Measurements from ENCODE around the gene TERF2IP.

TERF2IP gene

DNA sequence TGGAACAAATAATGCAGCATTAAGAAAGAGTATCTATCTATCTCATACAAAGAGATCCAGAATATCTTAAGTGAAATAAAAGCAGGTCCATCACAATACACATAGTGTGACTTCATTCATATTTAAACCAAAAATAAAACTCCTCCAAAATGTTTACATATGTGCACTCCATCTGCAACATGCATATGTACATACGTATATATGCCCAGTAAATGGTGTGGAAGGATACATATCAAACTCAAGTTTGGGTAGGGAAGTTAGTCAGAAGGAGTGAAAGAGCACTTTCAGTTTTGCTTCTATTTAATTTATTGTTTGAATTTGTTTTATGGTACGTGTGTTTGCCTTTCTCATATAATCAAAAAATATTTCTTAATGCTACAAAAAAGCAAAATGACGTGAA, 12.5 kb upstream of the TERF2IP start:
- no peak for DNase-seq (ENCODE audit: low read depth in 2 of 2)

DNA sequence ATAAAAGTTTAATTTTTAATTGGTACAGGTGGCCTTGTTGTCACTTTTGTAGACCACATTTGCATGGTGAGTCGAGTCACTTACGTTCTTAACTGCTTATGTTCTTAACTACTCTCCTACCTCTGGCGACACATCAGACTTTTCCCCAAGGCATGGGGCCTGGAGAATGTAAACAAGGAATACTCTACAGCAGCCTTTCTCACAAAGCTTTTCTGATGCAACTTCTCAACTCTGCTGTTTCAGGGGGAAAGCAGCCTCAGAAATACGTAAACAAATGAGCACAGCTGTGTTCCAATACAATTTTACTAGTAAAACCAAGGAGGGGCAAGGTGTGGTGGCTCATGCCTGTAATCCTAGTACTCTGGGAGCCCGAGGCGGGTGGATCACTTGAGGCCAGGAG, 7.0 kb upstream of the TERF2IP start:
- no peak for DNase-seq (ENCODE audit: low read depth in 2 of 2)

DNA sequence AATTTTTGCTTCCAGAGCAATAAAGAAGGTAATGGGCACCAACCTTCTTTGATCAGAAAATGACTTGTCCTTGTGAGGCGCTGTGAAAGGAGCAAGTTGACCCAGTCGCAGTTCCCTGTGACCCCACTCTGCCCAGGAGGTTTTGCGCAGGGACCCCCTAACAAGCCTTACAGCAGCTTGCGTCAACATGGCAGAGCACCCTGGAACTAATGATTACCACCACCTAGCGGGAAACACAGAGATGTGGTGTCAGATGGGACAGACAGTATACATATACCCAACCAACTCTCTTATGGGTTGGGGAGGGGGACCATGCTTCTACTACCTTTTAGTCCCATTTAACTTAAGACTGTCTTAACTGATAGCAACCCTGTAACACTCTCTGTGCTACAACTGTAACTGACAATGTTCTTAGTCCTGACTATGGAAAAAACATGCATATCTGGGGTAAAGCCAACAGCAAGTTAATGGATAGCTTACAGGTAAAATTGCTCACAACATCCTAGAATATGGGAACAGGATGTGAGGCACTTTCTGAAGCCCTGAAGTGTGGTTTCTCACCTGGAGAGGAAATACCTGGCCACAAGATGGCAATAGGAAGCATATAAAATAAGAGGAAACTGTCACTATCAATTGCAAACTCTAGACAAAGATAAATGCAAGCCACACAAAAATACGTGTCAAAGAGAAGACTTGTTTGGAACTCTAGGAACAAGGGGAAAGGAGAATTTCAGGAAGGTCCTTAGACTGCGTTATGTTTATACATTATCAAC, 3.1 kb upstream of the TERF2IP start:
- no peak for DNase-seq (ENCODE audit: low read depth in 2 of 2)

DNA sequence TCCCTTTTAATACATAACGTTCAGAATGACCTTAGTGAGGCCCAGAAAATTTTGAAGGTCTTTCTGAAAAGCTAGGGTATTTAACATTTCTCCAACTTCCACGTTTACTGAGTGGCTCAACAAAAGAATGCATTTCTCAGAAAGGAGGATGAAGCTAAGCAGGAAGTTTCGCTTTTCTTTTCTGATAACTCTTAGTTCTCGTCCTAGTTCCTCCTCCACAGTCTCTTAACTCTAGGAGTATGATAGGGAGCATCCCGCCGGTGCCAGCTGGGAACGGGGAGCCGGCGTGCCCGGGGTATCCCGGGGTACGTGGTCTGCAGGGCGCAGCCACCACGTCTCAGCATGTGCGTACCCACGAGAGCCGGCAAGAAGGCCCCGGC, 471 bp upstream of the TERF2IP start:
- DNase-seq (ENCODE audit: low read depth in 2 of 2): no peak

DNA sequence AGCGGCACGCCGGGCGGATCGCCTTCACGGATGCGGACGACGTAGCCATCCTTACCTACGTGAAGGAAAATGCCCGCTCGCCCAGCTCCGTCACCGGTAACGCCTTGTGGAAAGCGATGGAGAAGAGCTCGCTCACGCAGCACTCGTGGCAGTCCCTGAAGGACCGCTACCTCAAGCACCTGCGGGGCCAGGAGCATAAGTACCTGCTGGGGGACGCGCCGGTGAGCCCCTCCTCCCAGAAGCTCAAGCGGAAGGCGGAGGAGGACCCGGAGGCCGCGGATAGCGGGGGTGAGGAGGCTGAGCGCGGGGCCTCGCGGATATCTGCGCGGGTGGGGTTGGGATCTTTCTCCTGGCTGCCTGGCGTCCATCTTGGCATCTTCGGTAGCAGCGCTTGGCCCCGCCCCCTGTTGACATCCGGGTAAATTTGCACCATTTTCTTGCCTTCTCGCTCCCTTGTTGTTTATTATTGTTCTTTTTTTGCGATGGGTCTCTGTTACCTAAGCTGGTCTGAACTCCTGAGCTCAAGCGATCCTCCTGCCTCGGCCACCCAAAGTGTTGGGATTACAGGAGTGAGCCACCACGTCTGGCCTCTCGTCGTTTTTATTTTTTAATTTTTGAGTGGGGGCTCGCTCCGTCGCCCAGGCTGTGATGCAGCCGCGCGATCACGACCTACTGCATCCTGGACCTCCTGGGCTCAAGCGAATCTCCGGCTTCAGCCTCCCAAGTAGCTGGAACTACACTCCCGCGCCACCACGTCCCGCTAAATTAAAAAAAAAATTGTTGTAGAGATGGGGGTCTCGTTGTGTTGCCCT, 898 bp downstream of the TERF2IP start:
- DNase-seq (ENCODE audit: low read depth in 2 of 2): peak; percentile 33 to 42

DNA sequence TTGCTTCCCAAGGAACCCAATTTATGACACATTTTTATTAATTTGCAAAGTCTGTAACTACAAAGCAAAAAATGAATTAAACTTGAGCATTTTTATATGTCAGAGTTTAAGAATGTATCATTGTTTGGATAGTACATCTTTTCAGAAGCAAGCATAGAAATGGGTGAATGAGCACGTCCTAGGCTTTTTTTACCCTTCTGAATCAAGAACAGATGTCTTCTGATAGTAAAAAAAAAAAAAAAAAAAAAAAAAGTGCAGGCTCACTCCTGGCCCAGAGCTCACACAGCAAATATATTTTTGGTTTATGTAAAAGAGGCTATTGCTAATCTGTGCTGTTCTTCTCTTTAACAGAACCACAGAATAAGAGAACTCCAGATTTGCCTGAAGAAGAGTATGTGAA, 6.3 kb downstream of the TERF2IP start:
- peak; percentile 62 to 63 for DNase-seq (ENCODE audit: low read depth in 2 of 2)

DNA sequence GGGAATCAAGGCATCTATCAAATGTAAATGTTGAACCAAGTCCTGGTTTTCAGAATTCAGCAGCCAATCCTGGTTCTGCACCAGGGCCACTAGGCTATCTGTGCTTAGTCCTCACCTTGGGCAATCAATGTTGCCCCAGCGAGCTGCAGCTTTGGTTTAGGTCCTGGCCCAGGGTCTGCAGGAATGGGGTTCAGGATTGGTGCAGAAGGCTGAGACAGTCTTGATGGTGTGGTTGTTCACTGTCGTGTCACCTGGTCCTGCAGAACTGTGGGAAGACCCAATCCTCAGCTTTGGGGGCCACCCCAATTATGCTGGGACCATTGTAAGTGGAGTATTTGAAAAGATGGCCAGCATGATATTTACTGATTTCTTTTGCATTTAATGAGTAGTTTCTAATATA, 10.6 kb downstream of the TERF2IP start:
- DNase-seq (ENCODE audit: low read depth in 2 of 2): no peak

DNA sequence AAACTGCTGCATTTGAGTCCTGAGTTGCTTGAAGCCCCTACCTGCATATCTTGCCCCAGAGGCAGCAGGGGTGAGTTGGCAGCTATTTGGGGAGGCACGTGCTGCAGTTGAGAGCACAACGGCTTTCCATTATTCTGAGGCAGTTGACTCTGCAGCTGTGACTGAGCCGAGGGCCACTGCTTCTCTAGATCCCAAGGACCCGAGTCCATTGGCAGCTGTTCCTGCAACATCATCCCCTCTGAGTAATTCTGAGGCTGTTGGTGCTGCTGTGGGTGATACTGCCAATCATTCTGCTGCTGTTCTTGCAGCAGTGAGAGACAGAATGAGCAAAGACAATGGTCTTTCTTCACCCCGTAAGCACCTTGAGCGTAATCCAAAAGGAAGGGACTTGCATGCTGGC, 12.7 kb downstream of the TERF2IP start:
- DNase-seq (ENCODE audit: low read depth in 2 of 2): no peak

DNA sequence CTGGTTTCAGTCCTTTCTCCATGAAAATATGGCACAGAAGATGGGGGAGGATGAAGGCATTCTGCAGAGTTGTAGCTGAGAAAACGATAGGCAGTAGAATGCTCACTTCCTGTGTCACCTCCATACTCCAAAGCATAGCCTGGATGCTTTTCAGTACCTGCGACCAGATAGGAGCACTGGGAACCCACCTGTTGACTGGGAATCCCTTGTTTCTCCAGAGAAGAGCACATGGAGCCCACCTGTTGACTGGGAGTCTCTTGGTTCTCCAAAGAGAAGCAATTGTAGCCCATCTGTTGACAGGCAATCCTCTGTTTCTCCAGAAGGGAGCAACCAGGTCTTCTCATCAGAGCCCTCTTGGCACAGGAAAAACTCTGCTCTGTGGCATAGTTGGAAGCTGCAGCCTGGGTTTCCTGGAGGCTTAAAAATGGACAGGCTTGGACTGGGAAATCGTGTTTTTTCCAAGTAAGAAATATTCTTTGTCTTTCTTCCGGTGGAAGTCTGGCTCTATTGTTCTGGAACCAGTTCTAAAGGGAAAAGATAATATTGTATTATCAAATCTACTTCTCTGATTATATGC, 13.2 kb downstream of the TERF2IP start:
- no peak for DNase-seq (ENCODE audit: low read depth in 2 of 2)

DNA sequence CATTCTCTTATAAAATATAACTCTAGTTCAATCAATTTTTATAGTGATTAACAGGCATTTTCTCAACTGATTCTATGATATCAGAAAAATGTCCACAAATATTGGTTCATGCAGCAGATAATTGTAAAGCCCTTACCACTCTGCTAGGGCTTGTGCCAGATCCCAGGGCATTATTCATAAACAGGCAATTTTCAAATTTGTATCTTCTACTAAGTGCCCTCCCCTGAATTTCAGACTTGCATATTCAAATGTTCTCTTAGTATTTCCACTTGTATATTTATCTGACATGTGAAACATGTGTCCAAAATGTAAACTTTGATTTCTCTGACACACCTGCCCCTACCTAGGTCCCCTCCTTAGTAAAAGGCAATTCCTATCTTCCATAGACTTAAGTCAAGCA, 19.9 kb downstream of the TERF2IP start:
- no peak for DNase-seq (ENCODE audit: low read depth in 2 of 2)

DNA sequence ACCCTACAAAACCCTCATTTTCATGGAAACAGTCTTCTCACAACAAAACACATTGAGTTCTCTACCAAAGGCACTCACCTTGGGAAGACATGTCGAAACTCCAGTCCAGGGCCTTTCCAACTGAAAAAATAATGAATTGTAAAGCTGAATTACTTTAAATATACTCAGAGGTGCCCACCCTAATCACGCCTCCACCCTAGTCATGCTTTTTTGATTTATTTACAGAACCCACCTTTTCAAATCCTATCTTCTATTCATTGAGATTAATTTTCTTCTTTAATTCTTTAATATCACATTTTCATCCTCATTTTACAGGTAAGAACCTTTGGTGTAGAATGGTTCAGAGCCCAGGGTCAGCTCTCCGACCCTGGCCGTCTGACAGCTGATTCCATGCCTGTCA, 29.3 kb downstream of the TERF2IP start, which contains the start of gene CPHXL2:
TSS of gene CPHXL2 (minus strand) at position 101 of the 400 bp plus-strand sequence. CDS start at position 91, 10 bp downstream.
- no peak for DNase-seq (ENCODE audit: low read depth in 2 of 2)

DNA sequence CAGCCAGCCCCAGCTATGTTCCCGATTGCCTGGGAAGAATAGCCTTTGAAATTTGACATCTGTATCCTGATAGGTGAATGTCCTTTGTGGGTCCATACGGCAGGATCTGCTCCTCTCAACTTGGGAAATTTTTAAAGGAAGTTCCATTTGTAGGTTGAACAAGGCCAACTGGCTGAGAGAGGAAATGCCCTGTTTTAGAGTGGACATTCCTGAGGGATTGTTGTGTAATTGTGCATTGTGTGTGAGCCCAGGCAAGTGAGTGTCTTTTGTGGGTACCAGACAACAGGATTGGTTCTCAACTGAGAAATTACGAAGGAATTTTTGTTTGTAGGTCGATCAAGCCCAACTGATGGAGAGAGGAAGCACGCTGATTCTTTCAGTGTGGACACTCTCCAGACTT, 31.8 kb downstream of the TERF2IP start:
- no peak for DNase-seq (ENCODE audit: low read depth in 2 of 2)

DNA sequence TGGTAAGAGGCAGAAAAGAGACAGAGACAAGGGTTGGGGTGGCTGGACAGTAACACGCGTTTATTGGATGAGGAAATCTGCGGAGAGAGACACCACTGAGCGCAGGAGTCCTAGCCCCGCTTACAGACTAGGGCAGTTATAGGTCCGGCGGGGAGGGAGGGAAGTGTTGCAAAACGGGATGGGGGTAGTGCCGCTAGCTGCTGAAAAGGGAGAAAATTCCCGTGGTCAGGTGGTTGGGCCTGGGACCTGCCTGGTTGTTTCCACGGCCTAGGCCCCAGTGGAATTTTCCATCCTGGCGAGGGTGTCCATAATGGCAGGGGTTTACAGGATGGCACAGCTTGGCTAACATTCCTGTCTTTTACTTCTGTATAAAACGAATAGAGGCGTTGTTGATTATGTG, 34.7 kb downstream of the TERF2IP start:
- DNase-seq (ENCODE audit: low read depth in 2 of 2): no peak

DNA sequence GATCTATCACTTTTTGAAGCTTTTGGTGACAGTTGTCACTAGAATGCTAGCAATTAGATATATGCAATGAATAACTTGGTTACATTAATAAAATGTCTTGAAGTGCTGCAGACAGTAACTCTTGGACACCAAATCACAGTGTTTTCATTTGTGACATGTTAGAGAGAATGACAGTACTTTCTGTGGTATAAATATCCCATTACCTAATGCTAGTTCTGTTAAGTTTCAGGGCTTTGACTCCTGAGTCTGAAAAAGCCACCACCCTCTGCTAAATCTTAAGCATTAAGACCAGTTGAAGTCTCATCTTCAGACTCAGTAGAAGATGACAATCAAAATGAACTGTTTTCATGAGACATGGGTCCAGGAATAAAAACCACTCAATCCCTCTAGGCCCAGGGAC, 39.8 kb downstream of the TERF2IP start:
- DNase-seq (ENCODE audit: low read depth in 2 of 2): no peak

DNA sequence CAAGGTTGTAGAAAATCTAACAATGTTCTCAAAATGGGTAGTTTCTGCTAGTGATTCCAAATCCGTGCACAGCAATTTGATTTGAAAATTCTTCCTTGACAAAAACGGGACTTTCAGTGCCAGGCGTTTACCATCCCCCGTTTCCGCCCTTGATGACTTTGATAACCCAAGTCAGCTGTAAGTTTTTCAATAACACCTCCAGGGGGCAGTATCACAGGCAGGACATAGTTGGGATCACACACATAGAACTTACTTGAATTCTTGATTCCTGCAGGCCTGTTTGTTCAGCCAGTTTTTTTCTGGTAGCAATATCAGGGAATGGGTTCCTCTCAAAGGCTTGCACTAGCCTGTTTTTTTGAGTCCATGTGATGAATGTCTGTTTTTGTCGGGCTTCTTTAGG, 48.1 kb downstream of the TERF2IP start:
- no peak for DNase-seq (ENCODE audit: low read depth in 2 of 2)

DNA sequence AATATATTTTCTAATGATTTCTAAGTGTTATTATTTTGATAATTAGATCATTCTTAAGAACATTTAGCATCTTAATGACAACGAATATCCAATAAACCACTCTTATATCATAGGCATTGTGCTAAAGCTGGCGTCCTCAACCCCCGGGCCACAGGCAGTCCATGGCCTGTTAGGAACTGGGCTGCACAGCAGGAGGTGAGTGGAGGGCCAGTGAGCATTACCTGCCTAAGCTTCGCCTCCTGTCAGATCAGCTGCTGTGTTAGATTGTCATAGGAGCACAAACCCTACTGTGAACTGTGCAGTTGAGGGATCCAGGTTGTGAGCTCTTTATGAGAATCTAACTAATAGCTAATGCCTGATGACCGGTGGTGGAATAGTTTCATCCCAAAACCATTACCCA, 50.0 kb downstream of the TERF2IP start:
- DNase-seq (ENCODE audit: low read depth in 2 of 2): no peak

DNA sequence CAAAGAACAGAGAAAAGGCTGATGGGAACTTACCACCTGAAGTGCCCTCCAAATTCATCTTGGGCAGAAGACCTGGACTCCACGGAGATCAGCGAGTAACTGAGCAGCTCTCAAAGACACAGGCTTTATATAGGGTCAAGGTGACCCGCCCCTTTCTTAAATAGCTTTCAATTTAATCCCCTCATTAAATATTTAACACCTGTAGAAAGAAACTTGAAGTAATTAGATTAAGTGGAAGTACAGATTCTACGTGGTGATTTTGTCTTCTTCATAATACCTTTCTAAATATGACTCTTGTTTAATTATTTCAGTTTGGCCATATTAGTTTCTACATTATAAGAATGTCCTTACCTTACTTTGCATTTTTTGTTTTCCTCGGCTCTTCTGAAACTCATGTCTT, 53.8 kb downstream of the TERF2IP start, which contains the start of gene DUXB:
TSS of gene DUXB (minus strand) at position 101 of the 400 bp plus-strand sequence. CDS start at position 58, 43 bp downstream.
- no peak for DNase-seq (ENCODE audit: low read depth in 2 of 2)

DNA sequence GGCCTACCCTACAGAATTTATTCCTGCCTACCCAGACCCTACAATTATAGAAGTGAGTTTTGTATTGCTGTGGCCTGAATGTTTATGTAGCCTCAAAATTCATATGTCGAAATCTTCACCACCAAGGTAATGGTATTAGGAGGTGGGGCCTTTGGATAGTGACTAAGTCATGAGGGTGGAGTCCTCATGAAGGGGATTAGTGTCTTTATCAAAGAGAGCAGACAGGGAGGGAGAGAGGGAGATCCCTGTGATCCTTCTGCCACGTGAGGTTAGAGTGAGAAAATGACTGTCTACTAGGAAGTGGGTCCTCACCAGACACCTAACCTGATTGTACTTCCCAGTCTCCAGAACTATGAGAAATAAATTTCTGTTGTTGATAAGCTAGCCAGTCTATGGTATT, 54.7 kb downstream of the TERF2IP start:
- DNase-seq (ENCODE audit: low read depth in 2 of 2): no peak

DNA sequence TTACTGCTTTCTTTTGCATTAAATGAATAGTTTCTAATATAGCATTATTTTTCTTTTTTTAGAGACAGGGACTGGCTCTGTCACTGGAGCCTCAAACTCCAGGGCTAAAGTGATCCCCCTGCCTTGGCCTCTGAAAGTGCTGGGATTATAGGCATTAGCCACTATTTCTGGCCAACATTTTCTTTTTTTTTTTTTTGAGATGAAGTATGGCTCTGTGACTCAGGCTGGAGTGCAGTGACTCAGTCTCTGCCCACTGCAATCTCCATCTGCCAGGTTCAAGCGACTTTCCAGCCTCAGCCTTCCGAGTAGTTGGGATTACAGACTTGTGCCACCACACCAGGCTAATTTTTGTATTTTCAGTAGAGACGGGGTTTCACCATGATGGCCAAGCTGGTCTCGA, 55.7 kb downstream of the TERF2IP start:
- DNase-seq (ENCODE audit: low read depth in 2 of 2): no peak
